ENCODE results near the gene RELT.

The RELT gene

DNA sequence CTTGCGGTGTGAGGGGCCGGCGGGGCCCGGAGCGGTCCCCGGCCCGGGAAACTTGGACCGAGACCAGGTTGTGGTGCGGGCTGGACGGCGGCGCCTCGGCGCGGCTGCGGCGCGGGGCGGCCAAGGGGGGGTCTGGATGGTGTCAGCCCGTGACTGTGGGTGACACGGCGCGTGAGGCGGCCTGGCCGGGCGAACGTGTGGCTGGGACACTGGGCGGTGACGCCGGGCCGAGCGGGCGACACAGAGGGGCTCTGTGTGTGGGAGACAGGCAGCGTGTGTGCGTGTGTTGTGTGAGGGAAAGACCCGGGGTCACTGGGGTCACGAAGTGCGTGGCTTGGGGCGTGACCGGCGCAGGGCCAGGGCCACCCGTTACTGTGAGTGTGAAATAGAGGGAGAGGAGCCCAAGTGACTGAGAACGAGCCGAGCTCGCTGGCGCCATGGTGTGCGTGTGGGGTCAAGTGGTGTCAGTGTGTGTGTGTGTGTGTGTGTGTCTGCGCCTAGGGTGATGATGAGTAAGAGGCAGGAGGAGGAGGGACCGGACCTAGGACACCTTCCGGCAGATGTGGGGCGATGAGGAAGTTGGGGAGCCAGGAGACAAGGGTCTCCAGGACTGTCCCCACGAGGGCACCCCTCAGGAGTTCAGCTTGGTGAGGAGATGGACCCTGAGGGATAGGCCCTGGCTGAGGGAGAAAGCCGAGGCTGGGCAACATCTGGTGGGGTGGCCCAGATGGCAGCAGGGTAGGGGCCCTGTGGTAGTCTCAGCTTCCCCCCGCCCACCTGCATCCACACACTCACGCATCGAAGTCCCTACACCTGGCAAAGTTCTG lies 817 bp downstream of the RELT start:
- peak; percentile 71 to 80 for DNase-seq

GRCh38 chr11:73379189-73379880 lies 3.1 kb downstream of the RELT start:
- DNase-seq: no peak

- DNase-seq: peak in 1 of 2 donors; percentile 10
Observed at GRCh38 chr11:73380331-73380730, 4.1 kb downstream of the RELT start.

- DNase-seq: no peak
Observed at GRCh38 chr11:73380897-73381410, 4.8 kb downstream of the RELT start.

GRCh38 chr11:73381589-73381988 lies 5.4 kb downstream of the RELT start:
- peak; percentile 53 to 66 for DNase-seq

- no peak for DNase-seq
Observed at GRCh38 chr11:73382183-73382582, 6.0 kb downstream of the RELT start.

DNA sequence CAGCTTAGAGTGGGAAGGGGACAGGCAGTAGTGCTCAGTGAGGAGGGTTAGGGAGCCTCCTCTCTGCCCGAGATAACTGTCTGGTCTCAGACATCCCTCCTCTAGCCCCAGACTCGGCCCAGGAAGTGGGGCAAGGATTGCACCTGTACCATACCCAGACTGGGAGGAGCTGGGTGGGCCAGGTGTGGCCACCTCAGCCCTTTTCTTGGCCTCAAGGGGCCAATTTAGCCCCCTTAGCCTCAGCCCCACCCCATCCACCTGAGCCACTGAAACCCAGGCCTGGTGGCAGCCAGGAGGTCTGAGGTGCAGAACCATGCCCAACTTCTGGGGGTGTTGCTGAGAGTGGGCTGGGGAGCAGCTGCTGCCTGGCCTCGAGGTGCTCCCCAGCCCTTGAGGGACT lies 6.5 kb downstream of the RELT start:
- DNase-seq: no peak

DNA sequence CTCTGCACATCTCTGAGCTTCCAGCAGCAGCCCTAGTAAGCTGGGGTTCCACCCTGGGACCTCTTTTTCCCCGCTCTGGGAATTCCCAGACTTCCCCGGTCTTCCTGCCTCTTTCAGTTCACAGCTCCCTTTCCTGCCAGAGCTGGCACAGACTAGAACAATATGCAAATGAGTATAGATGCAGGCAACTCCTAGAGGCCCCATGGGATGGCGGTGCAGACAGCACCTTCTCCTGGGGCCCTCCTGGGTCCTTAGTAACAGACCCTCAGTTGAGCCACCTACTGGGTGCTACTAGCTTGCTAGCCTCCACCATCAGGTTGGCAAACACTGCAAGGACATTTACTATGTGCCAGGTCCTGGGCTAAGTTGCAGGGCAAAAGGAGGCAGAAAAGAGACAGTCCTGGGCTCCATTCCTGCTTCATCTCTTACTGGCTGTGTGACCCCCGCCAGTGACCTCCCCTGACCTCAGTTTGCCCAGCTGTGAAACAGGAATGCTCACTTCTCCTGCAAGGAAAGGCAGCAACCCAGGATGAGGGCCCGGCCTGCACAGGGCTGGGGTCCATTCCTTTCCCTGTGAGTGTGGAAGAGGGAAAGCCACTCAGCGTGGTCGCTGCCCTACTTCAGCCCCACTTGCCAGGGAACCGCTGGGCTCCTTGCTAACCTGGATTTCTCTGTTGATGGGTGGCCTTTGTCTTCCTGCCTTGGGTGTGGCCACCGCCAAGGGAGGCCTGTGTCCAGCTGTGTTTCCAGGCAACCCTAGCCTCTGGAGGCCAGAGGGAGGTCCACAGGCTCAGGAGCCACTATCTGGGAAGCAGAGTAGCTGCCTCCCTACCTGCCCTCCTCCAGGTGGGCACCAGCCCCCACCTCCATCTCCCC lies 7.3 kb downstream of the RELT start:
- DNase-seq: peak; percentile 29 to 61

DNA sequence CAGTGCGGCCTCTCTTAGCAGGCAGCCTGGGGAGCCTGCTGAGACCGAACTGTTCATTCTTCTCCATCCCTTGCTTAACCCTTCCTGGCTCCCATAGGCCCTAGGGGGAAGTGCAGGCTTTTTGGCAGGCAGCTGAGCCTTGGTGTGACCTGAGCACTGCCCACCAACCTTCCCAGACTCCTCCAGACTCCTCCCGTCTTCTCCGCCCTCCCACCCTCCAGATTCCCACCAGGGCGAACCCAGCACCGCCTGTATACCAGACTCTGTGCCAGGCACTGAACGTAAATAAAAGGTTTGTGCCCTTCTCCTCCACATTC lies 7.9 kb downstream of the RELT start:
- no peak for DNase-seq

GRCh38 chr11:73384531-73384871 lies 8.3 kb downstream of the RELT start:
- no peak for DNase-seq

- peak; percentile 87 to 91 for DNase-seq
Observed at GRCh38 chr11:73384872-73385689, 8.9 kb downstream of the RELT start.

DNA sequence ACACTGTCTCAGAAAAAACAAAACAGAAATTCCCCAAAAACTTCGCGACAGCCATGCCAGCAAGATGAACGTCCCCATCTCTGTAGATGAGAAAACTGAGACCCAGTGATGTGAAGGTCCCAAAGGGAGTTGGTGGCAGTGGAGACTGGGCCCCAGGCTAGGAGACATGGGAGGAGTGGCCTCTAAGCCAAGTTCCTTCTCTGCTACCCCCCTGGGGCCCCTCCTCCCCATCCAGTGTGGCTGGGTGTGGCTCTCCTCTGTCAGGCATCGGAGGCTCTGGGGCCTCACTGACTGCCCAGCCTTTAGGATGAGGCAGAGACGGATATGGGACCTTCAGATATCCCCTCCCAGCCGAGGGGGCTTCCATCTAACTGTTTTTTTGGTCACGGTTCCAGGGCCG lies 9.8 kb downstream of the RELT start:
- DNase-seq: peak; percentile 47 to 59

GRCh38 chr11:73386546-73386945 lies 10.3 kb downstream of the RELT start:
- no peak for DNase-seq

DNA sequence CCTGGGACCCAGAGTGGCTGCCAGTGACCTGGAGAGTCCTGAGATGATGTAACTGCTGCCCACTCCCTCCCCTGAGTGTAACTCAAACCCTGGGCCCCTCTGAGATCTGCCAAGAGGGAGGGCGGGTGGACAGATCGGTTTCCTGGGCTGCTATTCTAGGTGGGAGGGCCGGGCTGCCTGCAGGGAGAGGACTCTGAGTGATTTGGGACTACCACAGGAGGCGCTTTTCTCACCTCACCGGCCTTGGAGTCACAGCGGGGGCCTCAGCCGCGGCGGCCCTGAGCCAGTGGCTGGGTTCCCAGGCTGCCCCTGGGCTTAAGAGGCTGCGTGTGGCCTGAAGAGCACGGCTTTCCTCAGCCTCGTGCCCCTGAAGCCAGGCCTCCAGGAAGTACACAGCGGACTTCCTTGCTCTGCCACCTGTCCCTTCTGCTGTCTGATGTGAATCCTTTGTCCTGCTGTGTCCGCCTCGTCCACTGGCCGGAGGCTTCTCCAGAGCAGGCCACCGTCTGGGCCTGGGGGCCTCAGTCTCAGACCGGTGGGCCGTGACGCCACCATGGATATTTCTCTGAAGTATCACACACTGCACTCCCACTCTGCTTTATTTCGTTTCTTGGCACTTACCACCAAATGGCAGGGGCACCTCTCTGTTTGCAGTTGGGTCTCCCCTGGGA lies 11.5 kb downstream of the RELT start:
- DNase-seq: peak in 1 of 2 donors; percentile 39

- DNase-seq: peak; percentile 12 to 31
Observed at GRCh38 chr11:73388265-73389133, 12.3 kb downstream of the RELT start.

GRCh38 chr11:73389134-73389525 lies 12.9 kb downstream of the RELT start:
- DNase-seq: no peak

DNA sequence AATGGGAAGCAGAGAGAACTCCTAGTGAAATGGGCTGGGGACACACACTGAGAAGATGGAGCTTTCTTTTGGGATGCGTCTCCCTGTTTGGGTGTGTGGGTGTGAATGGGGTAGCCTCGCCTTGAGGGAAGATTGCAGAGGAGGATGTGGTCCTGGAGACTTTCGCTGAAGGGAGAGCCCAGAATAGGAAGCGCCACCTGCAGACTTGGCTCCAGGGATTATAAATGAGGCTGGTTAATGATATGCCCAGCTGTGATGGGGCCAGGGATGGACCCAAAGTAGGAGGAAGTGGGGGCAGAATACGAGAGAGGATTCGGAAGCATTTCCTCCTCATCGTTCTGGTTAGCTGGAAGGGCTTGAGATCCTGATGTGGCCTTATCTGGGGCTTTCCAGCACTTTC lies 13.7 kb downstream of the RELT start:
- DNase-seq: no peak

DNA sequence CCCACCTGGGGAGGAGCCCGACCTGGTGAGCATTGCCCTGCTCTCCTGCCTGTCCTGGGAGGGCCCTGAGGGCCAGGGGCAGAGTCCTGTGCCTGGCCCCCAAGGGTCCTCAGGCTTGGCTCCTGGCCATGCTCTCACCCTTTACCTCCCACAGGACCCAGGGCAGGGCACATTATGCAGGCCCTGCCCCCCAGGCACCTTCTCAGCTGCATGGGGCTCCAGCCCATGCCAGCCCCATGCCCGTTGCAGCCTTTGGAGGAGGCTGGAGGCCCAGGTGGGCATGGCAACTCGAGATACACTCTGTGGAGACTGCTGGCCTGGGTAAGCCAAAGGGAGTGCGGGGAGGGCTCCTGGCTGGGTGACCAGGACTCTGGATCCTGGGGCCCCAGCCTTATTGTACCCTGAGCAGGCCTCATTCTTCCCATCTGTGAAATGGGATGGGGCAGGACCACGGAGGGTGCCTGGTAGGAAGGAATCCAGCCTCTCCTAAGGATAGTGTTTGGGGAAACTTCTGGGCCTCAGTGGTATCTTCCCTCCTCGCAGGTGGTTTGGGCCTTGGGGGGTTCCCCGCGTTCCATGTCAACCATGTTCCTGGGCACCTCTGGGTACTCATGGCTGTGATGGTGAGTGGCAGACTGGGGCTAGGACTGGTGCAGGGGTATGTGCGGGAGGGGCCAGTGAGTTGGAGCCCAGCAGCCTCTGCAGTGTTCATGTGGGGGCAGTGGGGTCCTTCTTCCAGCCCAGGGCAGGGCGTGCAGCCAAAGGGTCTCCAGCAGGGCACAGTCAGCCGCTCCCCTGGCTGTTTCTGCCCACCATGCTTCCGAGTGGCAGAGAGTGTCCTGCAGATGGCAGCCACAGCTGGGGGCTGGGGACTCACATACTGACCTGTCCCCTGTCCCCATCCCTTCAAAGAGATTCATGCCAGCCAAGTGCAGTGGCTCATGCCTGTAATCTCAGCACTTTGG lies 14.7 kb downstream of the RELT start:
- DNase-seq: no peak

DNA sequence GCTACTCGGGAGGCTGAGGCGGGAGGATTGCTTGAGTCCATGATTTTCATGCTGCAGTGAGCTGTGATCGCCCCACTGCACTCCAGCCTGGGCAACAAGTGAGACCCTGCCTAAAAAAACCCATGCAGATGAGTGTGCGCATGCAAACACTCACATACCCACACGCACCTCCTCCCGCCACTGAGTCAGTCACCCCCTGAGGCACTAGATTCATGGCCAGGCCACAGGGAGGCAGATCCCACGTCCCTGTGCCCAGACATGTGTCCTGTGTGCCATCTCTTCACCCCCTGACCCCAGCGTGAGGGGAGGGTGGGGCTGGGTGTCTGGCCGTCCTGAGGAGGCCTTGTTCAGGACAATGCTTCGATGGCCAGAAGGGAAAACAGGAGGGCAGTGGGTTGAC lies 15.5 kb downstream of the RELT start:
- DNase-seq: no peak

All from inflammatory macrophage treated with lipopolysaccharide for 1 hour (primary cell).